Measurements from ENCODE around the gene EIF3F.

GRCh38 chr11:8025123-8025522, 38.0 kb downstream of the EIF3F start:
- TF ChIP-seq ZNF565 (CRISPR knock-in tag; conservative IDR thresholded peaks at IDR 0.05; ENCODE audit: low read depth): no peak
- TF ChIP-seq OSR1 (CRISPR knock-in tag; IDR thresholded peaks at IDR 0.05): no peak
- TF ChIP-seq TOX (CRISPR knock-in tag; IDR thresholded peaks at IDR 0.05; ENCODE audit: borderline replicate concordance): no peak
